ENCODE data around the gene ESAM.

Gene ESAM

GRCh38 chr11:124746621-124747243 is 15.4 kb downstream of the ESAM start (continued):
- TF ChIP-seq ELK4 (IDR thresholded peaks at IDR 0.05; ENCODE audit: borderline replicate concordance, low read depth, low read length) (no peak), ZNF473 (tag by site-specific recombination; IDR thresholded peaks at IDR 0.05) (no peak), ZNF791 (tag by site-specific recombination; IDR thresholded peaks at IDR 0.05) (no peak), SP2 (tag by site-specific recombination; IDR thresholded peaks at IDR 0.05) (peak; percentile 70), ZNF654 (tag by site-specific recombination; IDR thresholded peaks at IDR 0.05; ENCODE audit: low read depth) (peak; percentile 20), ZNF600 (tag by site-specific recombination; IDR thresholded peaks at IDR 0.05) (peak; percentile 94), PRDM1 (tag by site-specific recombination; IDR thresholded peaks at IDR 0.05) (peak; percentile 87), GLI2 (tag by site-specific recombination; IDR thresholded peaks at IDR 0.05; ENCODE audit: borderline replicate concordance, low read depth) (no peak), ZEB2 (tag by site-specific recombination; IDR thresholded peaks at IDR 0.05) (peak; percentile 53; the same call in 1 of the 2 replicates), ZBTB6 (tag by site-specific recombination; IDR thresholded peaks at IDR 0.05) (no peak), ZBTB26 (tag by site-specific recombination; optimal IDR thresholded peaks at IDR 0.05) (peak; percentile 56), ZNF561 (tag by site-specific recombination; IDR thresholded peaks at IDR 0.05; ENCODE audit: borderline replicate concordance) (0 out of 2 replicates have a peak, but pooled peaks have one; percentile 35), ZBTB17 (tag by site-specific recombination; IDR thresholded peaks at IDR 0.05) (peak; percentile 76), ZNF548 (tag by site-specific recombination; IDR thresholded peaks at IDR 0.05) (no peak), CTCF (tag by site-specific recombination; IDR thresholded peaks at IDR 0.05) (peak; percentile 77), ZNF2 (tag by site-specific recombination; IDR thresholded peaks at IDR 0.05) (no peak; the same call in 1 of the 2 replicates), ZNF777 (tag by site-specific recombination; IDR thresholded peaks at IDR 0.05; ENCODE audit: borderline replicate concordance) (no peak), WT1 (tag by site-specific recombination; IDR thresholded peaks at IDR 0.05) (peak; percentile 62; the same call in 1 of the 2 replicates), ZNF248 (tag by site-specific recombination; IDR thresholded peaks at IDR 0.05) (no peak), ZBTB48 (tag by site-specific recombination; IDR thresholded peaks at IDR 0.05) (peak; percentile 61; the same call in 1 of the 2 replicates), ZNF521 (tag by site-specific recombination; IDR thresholded peaks at IDR 0.05) (no peak), KLF9 (tag by site-specific recombination; IDR thresholded peaks at IDR 0.05; ENCODE audit: low read depth) (no peak), ZSCAN18 (tag by site-specific recombination; IDR thresholded peaks at IDR 0.05) (no peak), ZNF335 (tag by site-specific recombination; conservative IDR thresholded peaks at IDR 0.05) (peak; percentile 91), ZNF423 (tag by site-specific recombination; IDR thresholded peaks at IDR 0.05) (peak; percentile 21; the same call in 1 of the 2 replicates)
- TF ChIP-seq, protein P1, sequence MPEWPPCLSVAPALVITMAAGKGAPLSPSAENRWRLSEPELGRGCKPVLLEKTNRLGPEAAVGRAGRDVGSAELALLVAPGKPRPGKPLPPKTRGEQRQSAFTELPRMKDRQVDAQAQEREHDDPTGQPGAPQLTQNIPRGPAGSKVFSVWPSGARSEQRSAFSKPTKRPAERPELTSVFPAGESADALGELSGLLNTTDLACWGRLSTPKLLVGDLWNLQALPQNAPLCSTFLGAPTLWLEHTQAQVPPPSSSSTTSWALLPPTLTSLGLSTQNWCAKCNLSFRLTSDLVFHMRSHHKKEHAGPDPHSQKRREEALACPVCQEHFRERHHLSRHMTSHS (tag by site-specific recombination; IDR thresholded peaks at IDR 0.05): no peak
- TF ChIP-seq, protein P2, sequence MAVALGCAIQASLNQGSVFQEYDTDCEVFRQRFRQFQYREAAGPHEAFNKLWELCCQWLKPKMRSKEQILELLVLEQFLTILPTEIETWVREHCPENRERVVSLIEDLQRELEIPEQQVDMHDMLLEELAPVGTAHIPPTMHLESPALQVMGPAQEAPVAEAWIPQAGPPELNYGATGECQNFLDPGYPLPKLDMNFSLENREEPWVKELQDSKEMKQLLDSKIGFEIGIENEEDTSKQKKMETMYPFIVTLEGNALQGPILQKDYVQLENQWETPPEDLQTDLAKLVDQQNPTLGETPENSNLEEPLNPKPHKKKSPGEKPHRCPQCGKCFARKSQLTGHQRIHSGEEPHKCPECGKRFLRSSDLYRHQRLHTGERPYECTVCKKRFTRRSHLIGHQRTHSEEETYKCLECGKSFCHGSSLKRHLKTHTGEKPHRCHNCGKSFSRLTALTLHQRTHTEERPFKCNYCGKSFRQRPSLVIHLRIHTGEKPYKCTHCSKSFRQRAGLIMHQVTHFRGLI (tag by site-specific recombination; IDR thresholded peaks at IDR 0.05): no peak
- TF ChIP-seq, protein P3, sequence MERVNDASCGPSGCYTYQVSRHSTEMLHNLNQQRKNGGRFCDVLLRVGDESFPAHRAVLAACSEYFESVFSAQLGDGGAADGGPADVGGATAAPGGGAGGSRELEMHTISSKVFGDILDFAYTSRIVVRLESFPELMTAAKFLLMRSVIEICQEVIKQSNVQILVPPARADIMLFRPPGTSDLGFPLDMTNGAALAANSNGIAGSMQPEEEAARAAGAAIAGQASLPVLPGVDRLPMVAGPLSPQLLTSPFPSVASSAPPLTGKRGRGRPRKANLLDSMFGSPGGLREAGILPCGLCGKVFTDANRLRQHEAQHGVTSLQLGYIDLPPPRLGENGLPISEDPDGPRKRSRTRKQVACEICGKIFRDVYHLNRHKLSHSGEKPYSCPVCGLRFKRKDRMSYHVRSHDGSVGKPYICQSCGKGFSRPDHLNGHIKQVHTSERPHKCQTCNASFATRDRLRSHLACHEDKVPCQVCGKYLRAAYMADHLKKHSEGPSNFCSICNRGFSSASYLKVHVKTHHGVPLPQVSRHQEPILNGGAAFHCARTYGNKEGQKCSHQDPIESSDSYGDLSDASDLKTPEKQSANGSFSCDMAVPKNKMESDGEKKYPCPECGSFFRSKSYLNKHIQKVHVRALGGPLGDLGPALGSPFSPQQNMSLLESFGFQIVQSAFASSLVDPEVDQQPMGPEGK (tag by site-specific recombination; IDR thresholded peaks at IDR 0.05): 0 out of 2 replicates have a peak, but pooled peaks have one; percentile 48
